HUES48 (cell line): Measurements from ENCODE around the gene IQCF2.

Experiments
- H3K27ac ChIP-seq: one replicate; pipeline ENCODE4 v1.7.0; 2013; ENCODE audit warnings: low read depth, low read length, inconsistent platforms
- H3K27me3 ChIP-seq: 2 replicates; pipeline ENCODE4 v1.6.1; 2013; ENCODE audit warnings: mild to moderate bottlenecking, low read length; ENCODE audit not compliant: control insufficient read depth, insufficient read depth
- H3K36me3 ChIP-seq: 2 replicates; pipeline ENCODE4 v1.6.1; 2013; ENCODE audit warnings: low read length; ENCODE audit not compliant: control insufficient read depth, insufficient read depth
- H3K4me1 ChIP-seq: 2 replicates; pipeline ENCODE4 v1.6.1; 2013; ENCODE audit warnings: mild to moderate bottlenecking, low read length; ENCODE audit not compliant: control insufficient read depth, insufficient read depth
- H3K4me3 ChIP-seq: 2 replicates; pipeline ENCODE4 v1.5.1; 2013; ENCODE audit warnings: mild to moderate bottlenecking, low read depth, low read length
- H3K9ac ChIP-seq: 2 replicates; pipeline ENCODE4 v1.6.1; 2013; ENCODE audit warnings: mild to moderate bottlenecking, low read depth, low read length, moderate library complexity
- H3K9me3 ChIP-seq: 2 replicates; pipeline ENCODE4 v1.6.1; 2013; ENCODE audit warnings: low read length; ENCODE audit not compliant: control insufficient read depth, insufficient read depth

The IQCF2 gene

DNA sequence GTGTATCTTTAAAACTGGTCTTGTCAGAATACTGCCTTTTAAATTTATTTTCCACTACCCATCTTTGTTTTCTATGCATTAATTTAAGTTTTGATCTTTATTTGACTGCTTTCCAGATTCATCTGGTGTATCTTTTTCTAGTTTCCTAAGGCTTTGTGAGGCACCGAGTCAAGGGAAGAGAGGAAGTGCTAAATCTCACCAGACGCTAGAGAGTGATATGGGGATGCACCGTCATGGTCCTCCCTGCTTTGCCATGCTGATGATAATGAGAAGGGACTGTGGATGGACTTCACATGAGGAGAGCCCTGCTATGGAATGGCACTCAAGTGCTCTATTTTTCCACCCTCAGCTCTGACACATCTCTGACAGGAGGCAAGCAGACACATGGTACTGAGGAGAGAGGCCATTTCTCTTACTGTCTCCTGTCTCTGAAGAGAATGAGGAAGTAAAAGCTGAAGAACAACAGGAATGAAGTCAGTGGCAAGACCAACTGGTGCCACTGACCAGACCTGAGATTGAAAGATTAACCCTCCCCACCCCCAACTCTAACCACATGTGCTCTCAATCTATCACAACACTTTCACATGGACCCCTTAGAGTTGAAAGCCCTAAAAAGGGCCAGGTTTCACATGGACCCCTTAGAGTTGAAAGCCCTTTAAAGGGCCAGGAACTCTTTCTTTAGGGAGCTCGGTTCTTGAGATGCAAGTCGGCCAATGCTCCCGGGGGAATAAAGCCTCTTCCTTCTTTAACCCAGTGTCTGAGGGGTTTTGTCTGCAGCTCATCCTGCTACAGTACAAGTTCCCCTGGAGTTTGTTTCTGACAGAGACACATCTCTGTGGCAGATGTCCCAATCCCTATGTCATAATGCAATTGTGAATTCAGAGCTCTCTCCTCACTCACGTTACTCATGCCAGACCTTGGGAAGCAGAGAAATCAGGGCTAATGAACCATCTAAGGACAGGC is at the start of gene IQCF2:
TSS of gene IQCF2 (plus strand) at position 913 of the 963 bp plus-strand sequence. CDS start 52 bp downstream, outside the sequence.
- Histone ChIP-seq H3K9ac (no peak within 1 kb of the TSS), H3K27ac (no peak within 1 kb of the TSS), H3K4me3 (no peak within 1 kb of the TSS), H3K36me3 (no peaks in the 10 kb centered on the region), H3K27me3 (no peaks in the 10 kb centered on the region), H3K9me3 (peaks cover 11% of the 10 kb centered on the region), H3K4me1 (no peaks in the 10 kb centered on the region)

DNA sequence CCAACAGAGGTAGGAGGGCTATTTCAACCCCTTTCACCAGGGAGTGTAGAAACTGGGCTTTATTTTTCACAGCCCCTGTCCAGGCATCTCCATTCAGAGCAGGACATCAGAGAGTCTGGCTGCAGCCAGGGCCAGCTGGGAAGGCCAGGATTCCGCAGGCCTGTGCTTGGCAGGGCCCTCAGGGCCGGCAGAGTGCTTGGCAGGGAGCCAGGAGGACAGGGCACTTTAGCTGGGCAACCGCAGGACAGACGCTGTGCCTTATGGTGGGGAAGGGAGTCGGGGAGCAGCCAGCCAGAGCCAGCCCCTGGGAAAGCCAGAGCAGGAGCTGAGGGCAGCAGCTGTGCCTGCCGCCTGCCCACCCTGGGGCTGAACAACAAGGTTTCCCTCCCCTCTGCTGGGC is 47.9 kb upstream of the IQCF2 start:
- Histone ChIP-seq H3K27ac (no peak overlapping the region), H3K27me3 (no peaks in the 10 kb centered on the region), H3K9me3 (no peaks in the 10 kb centered on the region), H3K9ac (no peak overlapping the region), H3K36me3 (no peaks in the 10 kb centered on the region), H3K4me1 (no peaks in the 10 kb centered on the region), H3K4me3 (no peak overlapping the region)

DNA sequence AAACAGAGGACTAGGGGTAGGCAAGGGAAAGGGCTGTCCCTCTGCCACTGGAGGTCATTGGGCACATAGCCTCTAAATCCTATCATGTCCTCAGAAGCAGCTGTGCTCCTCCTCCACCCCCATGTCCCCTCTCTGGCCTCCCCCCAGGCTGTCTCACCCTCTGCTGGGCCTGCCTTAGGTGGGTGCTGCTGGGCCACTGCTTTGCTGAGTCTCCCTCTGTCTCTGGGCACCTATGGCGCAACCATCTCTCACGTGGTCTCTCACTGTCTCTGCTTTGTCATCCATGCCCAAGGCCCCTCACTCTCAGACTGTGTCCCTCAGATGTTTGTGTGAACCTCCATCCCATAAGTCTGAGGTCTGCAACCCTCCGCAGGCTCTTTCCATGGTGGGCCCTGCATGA is 47.4 kb upstream of the IQCF2 start:
- no peaks in the 10 kb centered on the region for H3K36me3 ChIP-seq
- no peaks in the 10 kb centered on the region for H3K9me3 ChIP-seq
- no peak overlapping the region for H3K4me3 ChIP-seq
- H3K9ac ChIP-seq, result no peak overlapping the region
- no peak overlapping the region for H3K27ac ChIP-seq
- no peaks in the 10 kb centered on the region for H3K27me3 ChIP-seq
- H3K4me1 ChIP-seq, result no peaks in the 10 kb centered on the region

DNA sequence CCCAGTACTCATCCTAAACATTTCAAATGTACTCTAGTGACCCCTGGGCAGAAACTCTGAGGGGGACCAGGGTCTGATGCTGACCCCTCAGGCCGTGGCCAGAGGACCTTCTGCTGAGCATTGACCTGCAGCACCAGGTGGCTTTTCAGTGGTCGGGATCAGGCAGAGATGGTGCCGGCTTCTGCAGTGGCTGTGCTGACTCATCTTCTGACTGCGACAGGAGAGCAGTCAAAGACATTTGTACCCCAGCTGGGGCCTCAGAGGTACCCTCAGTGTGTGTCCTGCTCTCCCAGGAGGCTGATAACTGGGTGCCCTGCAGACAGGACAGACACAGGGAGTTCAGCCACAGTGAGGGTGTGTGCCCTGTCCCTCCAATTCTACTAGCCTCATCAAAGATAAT is 45.8 kb upstream of the IQCF2 start:
- no peak overlapping the region for H3K4me3 ChIP-seq

DNA sequence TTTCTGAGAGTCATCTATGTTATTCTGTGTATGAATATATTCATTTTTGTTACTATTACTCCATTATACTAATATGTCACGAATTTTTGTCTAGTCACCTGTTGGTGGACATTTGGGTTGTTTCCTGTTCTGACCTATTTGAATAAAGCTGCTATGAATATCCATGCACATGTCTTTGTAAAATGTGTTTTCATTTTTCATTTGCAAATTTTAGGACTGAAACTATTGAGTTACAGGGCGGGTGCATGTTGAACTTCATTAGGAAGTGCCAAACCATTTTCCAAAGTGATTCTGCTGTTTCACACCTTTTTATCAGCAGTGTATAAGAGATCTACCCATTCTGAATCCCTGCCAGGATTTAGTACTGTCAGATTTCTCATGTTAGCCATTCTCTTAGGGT is 44.7 kb upstream of the IQCF2 start:
- Histone ChIP-seq H3K27ac (no peak overlapping the region), H3K4me3 (no peak overlapping the region), H3K9me3 (no peaks in the 10 kb centered on the region), H3K27me3 (no peaks in the 10 kb centered on the region), H3K36me3 (no peaks in the 10 kb centered on the region), H3K4me1 (no peaks in the 10 kb centered on the region), H3K9ac (no peak overlapping the region)

More for the DNA sequence above, 45.8 kb upstream of the IQCF2 start:
- Histone ChIP-seq H3K36me3 (no peaks in the 10 kb centered on the region), H3K27ac (no peak overlapping the region), H3K4me1 (no peaks in the 10 kb centered on the region), H3K9me3 (no peaks in the 10 kb centered on the region), H3K9ac (no peak overlapping the region), H3K27me3 (no peaks in the 10 kb centered on the region)

DNA sequence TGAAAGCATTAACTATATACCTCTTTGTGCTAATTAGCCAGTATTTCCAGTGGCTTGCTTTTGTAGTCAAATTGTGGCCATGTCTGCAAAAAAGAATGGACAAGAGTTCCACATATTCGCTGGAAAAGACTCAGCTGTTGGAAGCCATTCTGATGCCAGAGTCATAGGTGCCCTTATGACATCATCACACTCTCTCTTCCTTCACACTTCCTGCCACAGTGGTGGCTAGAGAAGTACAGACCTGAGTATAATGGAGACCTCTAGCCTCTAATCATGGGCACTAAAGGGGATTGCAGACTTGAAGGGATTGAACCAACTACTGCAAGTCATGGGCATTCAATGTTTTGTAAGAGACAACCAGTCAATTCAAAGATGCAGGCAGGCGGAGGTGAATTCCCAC is 44.0 kb upstream of the IQCF2 start:
- Histone ChIP-seq H3K9me3 (no peaks in the 10 kb centered on the region), H3K9ac (no peak overlapping the region), H3K27me3 (no peaks in the 10 kb centered on the region), H3K36me3 (no peaks in the 10 kb centered on the region), H3K27ac (no peak overlapping the region), H3K4me3 (no peak overlapping the region), H3K4me1 (no peaks in the 10 kb centered on the region)

DNA sequence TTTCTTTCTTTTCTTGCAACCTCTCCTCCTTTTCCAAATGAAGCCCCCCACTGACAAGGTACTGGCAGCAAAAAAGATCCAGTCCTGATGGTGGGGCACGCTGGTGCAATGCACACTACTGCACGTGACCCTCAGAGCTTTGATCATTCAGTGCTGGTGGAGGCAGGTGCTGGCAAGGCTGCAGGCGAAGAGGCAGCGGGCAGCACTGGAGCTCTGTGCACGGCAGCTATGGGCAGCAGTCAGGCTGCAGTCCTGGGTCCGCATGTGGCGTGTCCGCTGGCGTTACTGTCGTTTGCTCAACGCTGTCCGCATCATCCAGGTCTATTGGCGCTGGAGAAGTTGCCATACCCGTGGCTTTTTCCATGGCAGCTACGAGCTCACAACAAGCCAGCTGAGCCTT is 42.3 kb upstream of the IQCF2 start:
- no peak overlapping the region for H3K9ac ChIP-seq

DNA sequence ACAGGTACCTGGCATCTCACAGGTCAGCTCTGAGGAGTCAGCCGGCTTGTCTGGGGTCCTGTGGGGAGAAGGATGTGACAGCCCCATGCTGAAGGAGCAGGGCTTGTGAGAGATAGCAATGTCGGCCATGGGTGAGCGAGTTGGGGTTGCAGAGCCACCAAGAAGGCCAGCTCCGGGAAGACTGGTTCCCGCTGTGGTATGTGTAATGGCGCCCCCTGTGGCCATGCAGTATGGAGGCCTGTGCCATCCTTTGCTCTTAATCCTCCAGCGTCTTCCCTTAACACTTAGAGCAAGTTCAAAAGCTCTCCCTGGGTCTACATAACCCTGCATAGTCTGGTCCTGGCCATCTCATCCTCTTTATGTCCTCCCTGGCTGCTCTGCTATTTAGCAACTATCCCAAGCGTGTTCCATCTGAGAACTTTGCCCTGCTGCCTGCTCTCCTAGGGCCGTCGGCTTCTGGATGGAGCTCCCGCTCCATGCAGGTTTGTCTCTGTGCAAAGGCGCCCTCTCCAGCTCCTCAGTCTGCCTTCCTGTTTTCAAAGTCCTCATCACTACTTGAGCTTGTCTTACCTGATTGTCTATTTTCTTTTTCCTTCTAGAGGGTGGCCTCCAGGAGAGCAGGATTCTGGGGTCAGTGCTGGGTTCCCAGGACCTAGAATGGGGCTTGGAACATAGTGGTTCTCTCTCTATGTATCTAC is 41.6 kb upstream of the IQCF2 start:
- H3K4me1 ChIP-seq, result no peaks in the 10 kb centered on the region
- H3K4me3 ChIP-seq, result no peak overlapping the region
- no peaks in the 10 kb centered on the region for H3K9me3 ChIP-seq
- H3K27ac ChIP-seq, result no peak overlapping the region
- no peaks in the 10 kb centered on the region for H3K36me3 ChIP-seq
- no peak overlapping the region for H3K9ac ChIP-seq
- no peaks in the 10 kb centered on the region for H3K27me3 ChIP-seq

More for the DNA sequence above, 42.3 kb upstream of the IQCF2 start:
- H3K27me3 ChIP-seq, result no peaks in the 10 kb centered on the region
- no peaks in the 10 kb centered on the region for H3K9me3 ChIP-seq
- no peak overlapping the region for H3K27ac ChIP-seq
- H3K36me3 ChIP-seq, result no peaks in the 10 kb centered on the region
- no peak overlapping the region for H3K4me3 ChIP-seq
- H3K4me1 ChIP-seq, result no peaks in the 10 kb centered on the region

DNA sequence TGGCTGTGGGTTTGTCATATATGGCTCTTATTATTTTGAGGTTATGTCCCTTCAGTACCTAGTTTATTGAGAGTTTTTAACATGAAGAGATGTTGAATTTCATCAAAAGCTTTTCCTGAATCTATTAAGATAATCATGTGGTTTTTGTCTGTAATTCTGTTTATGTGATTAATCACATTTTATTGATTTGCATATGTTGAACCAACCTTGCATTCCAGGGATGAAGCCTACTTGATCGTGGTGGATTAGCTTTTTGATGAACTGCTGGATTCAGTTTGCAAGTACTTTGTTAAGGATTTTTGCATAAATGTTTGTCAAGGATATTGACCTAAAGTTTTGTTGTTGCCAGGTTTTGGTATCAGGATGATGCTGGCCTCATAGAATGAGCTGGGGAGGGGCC is 33.1 kb upstream of the IQCF2 start:
- Histone ChIP-seq H3K36me3 (no peaks in the 10 kb centered on the region), H3K27me3 (no peaks in the 10 kb centered on the region), H3K9me3 (peaks cover 4% of the 10 kb centered on the region; the same call in 1 of the 2 replicates)

DNA sequence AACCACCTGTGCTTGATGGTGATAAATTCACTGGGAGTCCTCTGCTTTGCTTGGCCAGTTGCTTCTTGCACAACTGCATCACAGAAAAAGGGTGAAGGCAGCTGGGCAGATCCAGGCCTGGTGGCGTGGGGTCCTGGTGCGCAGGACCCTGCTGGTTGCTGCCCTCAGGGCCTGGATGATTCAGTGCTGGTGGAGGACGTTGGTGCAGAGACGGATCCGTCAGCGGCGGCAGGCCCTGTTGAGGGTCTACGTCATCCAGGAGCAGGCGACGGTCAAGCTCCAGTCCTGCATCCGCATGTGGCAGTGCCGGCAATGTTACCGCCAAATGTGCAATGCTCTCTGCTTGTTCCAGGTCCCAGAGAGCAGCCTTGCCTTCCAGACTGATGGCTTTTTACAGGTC is 31.1 kb upstream of the IQCF2 start:
- no peaks in the 10 kb centered on the region for H3K36me3 ChIP-seq
- H3K4me1 ChIP-seq, result no peaks in the 10 kb centered on the region
- no peak overlapping the region for H3K4me3 ChIP-seq
- H3K9me3 ChIP-seq, result peaks cover 4% of the 10 kb centered on the region; the same call in 1 of the 2 replicates
- no peak overlapping the region for H3K9ac ChIP-seq
- H3K27ac ChIP-seq, result no peak overlapping the region
- no peaks in the 10 kb centered on the region for H3K27me3 ChIP-seq

More for the DNA sequence above, 33.1 kb upstream of the IQCF2 start:
- H3K4me3 ChIP-seq, result no peak overlapping the region
- no peaks in the 10 kb centered on the region for H3K4me1 ChIP-seq
- H3K9ac ChIP-seq, result no peak overlapping the region
- no peak overlapping the region for H3K27ac ChIP-seq

DNA sequence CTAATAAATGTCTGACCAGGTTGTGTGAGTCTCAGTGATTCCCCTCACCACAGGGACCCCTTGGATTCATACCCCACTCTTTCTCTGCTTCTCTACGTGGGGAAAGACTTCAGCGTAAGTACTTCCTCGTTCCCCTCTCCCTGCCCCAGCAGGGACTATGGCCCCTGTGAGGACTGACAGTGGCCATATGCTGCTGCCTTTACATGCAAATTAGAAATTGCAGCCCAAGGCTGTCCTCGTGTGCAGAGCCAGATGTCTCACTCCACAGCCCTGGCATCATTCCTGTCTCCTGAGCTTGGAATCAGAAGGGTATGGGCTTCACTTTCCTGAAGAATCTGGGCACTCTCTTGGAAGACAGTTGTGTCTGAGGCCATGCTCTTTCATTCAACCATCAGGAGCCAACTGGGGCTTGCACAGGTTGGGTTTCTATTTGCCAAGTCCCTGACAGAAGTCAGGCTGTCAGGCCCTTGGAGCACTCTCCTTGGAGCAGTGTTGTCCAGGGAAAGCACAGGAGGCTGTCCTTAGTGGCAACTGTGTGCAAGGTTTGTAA is 30.5 kb upstream of the IQCF2 start:
- H3K4me3 ChIP-seq, result no peak overlapping the region
- H3K27ac ChIP-seq, result no peak overlapping the region
- no peaks in the 10 kb centered on the region for H3K4me1 ChIP-seq
- H3K9ac ChIP-seq, result no peak overlapping the region
- H3K9me3 ChIP-seq, result peaks cover 4% of the 10 kb centered on the region; the same call in 1 of the 2 replicates
- H3K27me3 ChIP-seq, result no peaks in the 10 kb centered on the region
- no peaks in the 10 kb centered on the region for H3K36me3 ChIP-seq
